Fibroblast of pulmonary artery (primary cell): ENCODE measurements around the gene LHPP.

Experiments
- DNase-seq: peaks from one replicate; pipeline ENCODE4 v3.0.0-alpha.2; 2010; ENCODE audit warnings: low read depth
- H3K4me3 ChIP-seq: replicated peaks from 2 replicates; pipeline ENCODE4 v1.5.1; 2011; ENCODE audit warnings: low read depth, mild to moderate bottlenecking, control low read depth, low read length, moderate library complexity
- TF ChIP-seq, protein P1 (sequence below): IDR thresholded peaks from 2 replicates; pipeline ENCODE4 v1.5.1; 2011; ENCODE audit warnings: mild to moderate bottlenecking, control low read depth, low read length, inconsistent platforms; ENCODE audit errors: missing control alignments

Gene LHPP

DNA sequence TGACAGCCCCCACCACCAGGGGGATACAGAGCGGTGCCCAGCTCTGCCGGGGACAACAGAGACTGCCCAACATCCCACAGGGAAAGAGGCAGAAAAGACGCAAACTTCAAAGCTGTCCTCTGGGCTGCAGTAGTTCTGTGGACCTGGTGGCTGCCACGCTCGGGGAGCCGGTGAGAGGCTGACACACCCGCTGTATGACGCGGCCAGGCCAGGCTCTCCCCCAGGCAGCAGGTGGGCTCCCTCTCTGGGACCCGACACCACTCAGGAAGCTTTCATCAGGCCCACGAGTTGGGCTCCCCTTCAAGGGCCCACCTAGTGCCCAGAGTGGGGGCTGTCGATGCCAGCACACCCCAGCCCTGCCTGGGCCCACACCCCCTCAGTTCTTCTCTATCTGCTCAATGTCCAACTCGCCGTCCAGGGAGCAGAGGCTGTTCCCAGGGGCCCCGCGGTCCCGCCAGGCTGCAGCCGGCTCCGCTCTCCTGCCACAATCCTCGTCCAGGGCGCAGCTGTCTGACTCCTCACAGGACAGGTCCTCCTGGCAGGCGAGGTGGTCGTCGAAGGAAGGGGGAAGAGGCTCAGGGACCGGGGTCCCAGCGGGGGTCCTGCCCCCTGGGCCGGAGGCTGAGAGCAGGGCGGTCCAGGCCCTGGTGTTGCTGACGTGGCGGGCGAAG lies 161.4 kb downstream of the LHPP start:
- DNase-seq, result no peak
- TF ChIP-seq, protein P1, sequence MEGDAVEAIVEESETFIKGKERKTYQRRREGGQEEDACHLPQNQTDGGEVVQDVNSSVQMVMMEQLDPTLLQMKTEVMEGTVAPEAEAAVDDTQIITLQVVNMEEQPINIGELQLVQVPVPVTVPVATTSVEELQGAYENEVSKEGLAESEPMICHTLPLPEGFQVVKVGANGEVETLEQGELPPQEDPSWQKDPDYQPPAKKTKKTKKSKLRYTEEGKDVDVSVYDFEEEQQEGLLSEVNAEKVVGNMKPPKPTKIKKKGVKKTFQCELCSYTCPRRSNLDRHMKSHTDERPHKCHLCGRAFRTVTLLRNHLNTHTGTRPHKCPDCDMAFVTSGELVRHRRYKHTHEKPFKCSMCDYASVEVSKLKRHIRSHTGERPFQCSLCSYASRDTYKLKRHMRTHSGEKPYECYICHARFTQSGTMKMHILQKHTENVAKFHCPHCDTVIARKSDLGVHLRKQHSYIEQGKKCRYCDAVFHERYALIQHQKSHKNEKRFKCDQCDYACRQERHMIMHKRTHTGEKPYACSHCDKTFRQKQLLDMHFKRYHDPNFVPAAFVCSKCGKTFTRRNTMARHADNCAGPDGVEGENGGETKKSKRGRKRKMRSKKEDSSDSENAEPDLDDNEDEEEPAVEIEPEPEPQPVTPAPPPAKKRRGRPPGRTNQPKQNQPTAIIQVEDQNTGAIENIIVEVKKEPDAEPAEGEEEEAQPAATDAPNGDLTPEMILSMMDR, result no peak

DNA sequence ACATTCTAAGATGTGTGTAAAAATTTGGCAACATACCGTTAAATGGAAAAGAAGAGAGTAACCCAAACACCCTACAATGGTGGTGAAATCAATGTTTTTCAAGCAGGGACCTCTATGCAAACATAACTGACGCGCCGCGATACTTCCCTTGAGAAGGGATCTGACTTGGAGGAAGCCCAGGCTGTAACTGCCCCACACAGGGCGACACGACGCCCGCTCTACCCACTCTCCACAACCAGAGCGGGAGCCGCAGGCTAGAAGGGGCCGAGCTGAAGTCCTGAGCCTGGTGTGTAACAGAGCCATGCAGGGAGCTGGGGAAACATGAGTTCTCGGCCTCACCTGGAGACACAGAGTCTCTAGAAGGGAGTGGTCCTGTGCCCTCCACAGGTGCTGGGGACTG lies 162.4 kb downstream of the LHPP start:
- DNase-seq, result no peak
- TF ChIP-seq, protein P1, result no peak
- no peak overlapping the region for H3K4me3 ChIP-seq

More for the DNA sequence above, 161.4 kb downstream of the LHPP start:
- no peak overlapping the region for H3K4me3 ChIP-seq

DNA sequence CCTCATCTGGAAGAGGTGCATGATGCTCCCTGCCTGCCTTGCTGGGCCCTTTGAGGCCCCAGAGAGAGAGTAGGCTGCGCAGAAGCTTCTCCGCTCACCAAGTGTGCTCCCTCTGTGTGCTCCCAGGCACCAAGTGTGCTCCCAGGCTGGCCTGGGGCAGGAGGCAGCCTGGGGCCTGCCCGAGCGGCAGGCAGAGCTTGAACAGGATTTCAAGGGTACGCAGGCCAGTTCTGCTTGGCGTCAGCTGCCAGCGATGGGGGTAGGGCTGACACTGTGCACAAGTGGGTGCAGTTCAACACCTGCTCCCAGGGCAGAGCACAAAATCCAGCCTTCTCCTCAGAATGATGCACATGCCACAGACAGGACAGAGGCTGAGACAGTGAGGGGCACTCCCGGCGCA lies 162.8 kb downstream of the LHPP start:
- no peak for DNase-seq
- TF ChIP-seq, protein P1, result no peak
- no peak overlapping the region for H3K4me3 ChIP-seq

DNA sequence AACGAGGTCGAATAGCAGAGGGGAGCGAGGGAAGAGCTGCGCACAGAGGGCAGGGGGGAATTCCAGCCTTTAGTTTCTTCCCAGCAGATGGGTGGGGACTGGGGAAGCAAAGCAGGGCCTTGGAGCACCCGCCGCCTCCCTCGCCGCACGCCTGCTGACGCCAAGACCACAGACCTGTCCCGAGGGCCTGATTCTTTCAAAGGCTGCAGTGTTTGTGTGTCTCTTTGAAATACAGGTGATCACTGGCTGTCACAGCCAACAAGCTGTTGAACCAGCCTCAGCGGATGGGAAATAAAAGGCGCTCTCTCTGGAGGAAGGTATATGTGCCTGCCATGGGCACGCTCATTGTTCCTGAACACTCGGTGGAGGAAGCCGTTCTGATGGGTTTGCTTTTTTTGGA lies 163.3 kb downstream of the LHPP start:
- H3K4me3 ChIP-seq, result no peak overlapping the region

DNA sequence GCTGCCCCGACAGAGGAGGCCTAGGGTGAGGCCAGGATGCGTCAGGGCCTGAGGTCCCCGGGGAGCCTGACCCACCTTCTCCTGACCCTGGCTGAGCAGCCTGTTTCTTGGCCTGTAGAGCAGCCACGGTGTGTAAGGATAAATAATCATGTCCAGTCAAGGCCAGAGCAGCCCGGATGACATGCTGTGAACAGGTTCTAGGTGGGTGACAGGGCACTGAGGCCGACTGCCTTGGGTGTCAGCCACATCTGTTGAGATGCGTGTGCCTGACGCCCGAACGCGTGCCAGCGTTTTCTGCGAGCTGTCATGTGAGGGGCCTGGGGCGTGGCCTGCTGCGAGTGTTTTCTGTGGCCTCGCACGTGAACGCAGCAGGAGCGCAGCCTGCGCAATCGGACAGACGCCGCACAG lies 164.2 kb downstream of the LHPP start:
- TF ChIP-seq, protein P1, result no peak
- DNase-seq, result no peak
- H3K4me3 ChIP-seq, result no peak overlapping the region

More for the DNA sequence above, 163.3 kb downstream of the LHPP start:
- TF ChIP-seq, protein P1, result no peak
- no peak for DNase-seq

- DNase-seq, result no peak
- TF ChIP-seq, protein P1, result no peak
- H3K4me3 ChIP-seq, result no peak overlapping the region
Measured at GRCh38 chr10:124626759-124627380, 165.2 kb downstream of the LHPP start.
